Measurements from ENCODE around the gene SSNA1.

The SSNA1 gene

DNA sequence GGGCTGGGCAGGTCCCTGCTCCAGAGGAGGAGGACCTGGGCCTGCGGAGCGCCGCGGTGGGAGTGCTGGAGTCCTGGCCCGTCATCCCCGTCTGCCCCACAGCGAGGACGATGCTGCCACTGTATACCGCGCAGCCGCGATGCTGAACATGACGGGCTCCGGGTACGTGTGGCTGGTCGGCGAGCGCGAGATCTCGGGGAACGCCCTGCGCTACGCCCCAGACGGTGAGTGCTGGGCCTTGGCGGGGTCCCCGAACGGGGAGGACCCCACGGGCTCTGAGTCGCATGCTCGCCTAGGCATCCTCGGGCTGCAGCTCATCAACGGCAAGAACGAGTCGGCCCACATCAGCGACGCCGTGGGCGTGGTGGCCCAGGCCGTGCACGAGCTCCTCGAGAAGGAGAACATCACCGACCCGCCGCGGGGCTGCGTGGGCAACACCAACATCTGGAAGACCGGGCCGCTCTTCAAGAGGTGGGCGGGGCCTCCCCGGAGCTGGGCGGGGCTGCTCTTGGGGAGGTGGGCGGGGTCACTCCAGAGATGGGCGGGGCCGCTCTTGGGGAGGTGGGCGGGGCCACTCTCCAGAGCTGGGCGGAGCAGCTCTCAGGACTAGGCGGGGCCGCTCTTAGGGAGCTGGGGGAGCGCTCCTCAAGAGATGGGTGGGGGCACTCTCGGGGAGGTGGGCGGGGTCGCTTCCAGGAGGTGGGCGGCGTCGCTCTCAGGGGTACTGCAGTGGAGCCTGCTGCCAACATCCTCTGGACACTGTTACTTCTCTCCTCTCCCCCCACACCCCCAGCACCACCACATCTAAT lies 31.7 kb upstream of the SSNA1 start:
- no peak for DNase-seq

DNA sequence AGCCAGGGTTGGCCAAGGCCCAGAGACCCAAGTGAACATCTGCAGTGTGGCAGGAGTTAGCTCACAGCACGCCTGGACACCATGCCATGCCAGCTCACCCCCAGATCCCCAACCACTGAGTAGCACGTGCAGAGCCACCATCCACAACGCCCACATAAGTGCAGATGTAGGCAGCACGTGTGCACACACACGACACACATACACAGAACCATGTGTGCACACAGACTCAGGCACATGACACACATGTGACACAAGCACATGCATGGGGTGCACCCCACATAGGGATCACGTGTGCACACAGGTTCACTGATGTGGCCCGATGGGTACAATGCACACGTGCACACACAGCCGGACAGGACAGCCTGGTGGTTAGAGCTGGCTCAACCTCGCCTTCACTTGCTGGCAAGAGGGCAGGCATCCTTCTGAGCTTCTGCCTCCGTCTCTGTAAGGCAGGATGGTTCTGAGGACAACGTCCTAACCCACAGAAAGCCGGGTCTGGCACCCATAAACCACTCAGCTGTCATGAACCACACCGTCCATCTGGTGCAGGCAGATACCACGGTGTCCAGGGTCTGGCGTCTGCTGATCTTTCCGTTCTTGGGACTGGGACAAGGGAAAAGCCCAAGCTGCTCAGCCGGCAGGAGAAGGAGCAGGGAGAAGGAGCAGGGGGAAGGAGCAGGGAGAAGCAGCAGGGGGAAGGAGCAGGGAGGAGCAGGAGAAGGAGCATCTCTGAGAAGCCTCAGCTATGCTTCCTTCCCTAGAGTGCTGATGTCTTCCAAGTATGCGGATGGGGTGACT lies 30.7 kb upstream of the SSNA1 start:
- DNase-seq: no peak

DNA sequence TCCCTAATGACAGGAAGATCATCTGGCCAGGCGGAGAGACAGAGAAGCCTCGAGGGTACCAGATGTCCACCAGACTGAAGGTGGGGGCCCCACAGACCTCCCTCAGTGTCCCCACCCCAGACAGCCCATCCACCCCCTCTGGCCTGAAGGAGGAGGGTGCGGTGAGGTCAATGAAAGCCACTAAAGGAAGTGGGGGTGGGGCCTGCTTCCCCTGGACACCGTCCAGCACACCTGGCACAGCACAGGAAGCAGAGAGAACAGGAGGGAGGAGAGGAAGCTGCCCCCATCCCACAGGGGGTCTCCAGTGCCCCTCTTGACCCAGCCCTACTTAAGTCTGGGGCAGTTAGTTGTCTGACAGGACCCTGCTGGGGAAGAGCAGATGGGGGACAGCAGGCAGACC lies 29.9 kb upstream of the SSNA1 start:
- DNase-seq: no peak

DNA sequence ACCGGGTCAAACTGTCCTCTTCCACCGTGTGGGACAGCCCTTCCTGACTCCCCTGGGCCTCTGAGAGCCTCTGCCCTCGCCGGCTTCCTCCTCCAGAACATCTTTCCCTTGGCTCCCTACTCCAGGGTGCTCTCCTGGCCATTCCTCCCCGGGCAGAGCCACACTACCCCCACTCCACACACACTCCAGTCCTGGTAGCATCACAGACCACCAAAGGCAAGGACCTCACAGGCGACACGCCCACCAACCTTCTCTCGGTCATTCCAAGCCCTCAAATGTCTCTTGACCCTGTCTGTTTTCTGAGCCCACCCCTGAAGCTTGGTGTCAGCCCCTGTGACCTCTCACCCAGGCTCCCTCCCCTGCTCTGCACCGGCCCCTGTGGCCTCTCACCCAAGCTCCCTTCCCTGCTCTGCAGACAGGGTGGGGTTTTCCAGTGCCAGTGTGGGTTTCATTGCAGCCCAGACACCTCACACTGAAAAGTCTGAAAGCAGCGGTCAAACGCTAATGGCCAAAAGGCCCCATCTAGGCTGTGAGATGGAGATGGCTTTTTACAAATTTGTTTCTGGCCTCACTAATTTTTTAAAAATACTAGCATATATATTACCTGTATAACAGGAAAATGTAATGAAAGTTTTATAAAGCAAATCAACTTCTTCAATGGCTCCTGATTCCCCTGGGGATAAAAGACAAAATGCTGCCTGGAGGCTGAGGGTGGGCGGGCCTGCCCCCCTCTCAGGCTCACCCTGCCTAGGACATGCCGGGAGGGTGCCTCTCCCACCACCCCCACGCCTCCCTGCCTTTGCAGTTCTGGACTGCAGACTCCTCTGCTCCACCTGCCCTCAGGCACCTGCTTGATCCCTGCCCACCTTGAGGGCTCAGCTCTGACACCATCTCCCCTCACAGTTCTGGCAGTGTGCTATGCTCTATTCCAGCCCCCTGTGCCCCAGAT lies 29.1 kb upstream of the SSNA1 start:
- no peak for DNase-seq

DNA sequence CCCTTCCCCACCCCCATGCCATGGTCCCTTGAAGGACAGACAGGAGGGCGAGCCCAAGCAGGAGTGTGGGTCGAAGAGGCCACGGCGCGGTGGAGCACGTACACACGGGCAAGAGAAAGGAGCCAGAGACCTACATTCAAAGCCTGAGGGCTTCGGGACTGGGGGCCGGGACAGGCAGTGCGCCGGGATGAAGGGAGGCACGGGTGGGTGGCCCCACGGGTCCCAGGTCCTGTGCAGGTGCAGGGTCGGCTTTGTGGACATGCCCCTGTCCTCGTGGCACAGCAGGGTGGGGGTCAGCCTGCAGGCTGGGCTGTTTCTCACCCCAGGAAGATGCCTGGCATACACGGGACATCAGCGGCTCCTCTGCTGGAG lies 28.4 kb upstream of the SSNA1 start:
- DNase-seq: no peak

DNA sequence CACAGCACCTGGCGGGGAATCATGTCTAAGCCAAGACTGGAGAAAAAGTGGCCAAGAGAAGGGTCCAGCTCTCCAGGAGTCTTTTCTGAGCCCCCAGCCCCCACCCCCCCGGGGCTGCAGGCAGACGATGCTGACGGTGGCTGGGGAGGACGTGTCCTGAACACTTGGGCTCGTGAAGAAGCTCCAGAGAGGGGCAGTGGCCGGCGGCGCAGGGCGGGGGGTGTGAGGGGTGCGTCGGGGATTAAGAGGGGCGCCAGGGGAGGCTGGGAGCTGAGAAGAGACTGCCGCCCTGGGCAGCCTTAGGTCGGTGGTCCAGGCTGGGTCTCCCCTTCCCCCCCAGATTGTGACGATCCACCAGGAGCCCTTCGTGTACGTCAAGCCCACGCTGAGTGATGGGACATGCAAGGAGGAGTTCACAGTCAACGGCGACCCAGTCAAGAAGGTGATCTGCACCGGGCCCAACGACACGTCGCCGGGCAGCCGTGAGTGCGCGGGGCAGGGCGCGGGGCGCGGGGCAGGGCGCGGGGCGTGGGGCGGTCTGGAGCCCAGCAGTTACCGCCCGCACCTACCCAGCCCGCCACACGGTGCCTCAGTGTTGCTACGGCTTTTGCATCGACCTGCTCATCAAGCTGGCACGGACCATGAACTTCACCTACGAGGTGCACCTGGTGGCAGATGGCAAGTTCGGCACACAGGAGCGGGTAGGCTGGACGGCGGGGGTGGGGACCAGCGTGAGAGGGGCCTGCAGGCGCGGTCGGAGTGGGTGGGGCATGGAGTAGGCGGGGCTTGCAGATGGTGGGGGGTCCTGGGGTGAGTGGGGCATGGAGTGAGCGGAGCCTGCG lies 27.5 kb upstream of the SSNA1 start:
- DNase-seq: no peak

DNA sequence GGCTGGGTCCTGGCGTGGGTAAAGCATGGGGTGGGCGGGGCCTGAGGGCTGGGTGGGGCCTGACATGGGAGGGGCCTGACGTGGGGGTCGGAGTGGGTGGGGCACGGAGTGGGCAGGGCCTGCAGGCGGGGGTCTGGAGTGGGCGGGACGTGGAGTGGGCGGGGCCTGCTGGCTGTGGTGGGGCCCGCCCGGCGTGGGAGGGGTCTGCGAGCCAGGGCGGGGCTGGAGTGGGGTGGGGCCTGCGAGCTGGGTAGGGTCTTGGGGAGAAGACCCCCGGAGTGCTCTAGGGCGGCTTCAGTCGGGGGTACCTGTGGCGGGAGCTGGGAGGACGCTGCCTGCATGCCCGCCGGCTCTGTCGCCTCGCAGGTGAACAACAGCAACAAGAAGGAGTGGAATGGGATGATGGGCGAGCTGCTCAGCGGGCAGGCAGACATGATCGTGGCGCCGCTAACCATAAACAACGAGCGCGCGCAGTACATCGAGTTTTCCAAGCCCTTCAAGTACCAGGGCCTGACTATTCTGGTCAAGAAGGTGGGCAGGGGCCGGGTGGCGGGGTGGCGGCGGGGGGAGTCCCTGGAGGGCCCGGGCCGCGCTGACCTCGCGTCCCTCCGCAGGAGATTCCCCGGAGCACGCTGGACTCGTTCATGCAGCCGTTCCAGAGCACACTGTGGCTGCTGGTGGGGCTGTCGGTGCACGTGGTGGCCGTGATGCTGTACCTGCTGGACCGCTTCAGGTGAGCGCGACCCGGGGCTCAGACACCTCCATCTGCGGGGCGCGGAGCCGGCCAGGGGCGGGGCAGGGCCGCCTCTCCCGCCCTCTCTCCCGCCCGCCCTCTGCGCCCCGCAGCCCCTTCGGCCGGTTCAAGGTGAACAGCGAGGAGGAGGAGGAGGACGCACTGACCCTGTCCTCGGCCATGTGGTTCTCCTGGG lies 26.7 kb upstream of the SSNA1 start:
- DNase-seq: no peak

DNA sequence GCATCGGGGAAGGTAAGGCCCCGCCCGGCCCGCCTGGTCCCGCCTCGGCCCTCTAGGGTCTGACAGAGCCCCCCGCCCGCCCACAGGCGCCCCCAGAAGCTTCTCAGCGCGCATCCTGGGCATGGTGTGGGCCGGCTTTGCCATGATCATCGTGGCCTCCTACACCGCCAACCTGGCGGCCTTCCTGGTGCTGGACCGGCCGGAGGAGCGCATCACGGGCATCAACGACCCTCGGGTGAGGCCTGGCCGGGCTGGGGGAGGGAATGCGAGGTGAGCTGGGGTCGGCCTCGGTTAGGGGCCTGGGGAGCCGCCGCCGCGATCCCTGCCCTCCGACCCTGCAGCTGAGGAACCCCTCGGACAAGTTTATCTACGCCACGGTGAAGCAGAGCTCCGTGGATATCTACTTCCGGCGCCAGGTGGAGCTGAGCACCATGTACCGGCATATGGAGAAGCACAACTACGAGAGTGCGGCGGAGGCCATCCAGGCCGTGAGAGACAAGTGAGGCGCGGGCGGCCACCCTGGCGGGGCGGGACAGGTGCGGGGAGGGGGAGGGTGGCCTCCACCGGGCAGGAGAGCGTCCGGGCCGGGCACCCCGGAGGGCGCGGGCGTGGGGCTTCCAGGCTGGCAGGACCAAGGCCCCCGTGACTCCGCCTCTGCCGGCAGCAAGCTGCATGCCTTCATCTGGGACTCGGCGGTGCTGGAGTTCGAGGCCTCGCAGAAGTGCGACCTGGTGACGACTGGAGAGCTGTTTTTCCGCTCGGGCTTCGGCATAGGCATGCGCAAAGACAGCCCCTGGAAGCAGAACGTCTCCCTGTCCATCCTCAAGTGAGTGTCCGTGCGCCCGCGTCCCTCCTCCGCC lies 25.7 kb upstream of the SSNA1 start:
- no peak for DNase-seq

DNA sequence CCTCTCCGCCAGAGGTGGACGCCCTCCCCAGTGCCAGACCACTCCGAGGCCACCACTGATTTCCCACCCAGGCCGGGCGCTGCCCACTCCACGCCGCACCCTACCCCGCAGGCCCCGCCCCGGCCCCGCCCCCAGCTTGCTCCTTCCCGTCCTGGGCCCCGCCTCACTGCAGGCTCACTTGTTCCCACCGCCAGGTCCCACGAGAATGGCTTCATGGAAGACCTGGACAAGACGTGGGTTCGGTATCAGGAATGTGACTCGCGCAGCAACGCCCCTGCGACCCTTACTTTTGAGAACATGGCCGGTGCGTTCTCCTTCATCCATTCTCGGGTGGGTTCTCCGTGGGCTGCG lies 25.1 kb upstream of the SSNA1 start:
- no peak for DNase-seq

DNA sequence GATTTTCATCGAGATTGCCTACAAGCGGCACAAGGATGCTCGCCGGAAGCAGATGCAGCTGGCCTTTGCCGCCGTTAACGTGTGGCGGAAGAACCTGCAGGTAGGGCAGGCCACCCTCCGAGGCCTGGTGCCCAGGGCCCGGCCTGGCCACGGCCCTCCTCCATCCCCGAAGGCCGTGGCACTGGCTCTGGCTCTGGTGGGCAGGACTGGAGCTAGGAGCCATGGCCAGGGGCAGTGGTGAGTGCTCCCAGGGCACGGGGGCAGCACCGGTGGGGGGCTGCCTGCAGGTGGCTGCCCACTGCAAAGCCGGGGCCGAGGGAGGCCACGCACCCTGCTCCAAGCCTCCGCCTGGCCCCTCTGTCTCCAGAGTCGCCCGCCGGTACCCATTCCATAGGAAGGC lies 24.7 kb upstream of the SSNA1 start:
- DNase-seq: no peak

DNA sequence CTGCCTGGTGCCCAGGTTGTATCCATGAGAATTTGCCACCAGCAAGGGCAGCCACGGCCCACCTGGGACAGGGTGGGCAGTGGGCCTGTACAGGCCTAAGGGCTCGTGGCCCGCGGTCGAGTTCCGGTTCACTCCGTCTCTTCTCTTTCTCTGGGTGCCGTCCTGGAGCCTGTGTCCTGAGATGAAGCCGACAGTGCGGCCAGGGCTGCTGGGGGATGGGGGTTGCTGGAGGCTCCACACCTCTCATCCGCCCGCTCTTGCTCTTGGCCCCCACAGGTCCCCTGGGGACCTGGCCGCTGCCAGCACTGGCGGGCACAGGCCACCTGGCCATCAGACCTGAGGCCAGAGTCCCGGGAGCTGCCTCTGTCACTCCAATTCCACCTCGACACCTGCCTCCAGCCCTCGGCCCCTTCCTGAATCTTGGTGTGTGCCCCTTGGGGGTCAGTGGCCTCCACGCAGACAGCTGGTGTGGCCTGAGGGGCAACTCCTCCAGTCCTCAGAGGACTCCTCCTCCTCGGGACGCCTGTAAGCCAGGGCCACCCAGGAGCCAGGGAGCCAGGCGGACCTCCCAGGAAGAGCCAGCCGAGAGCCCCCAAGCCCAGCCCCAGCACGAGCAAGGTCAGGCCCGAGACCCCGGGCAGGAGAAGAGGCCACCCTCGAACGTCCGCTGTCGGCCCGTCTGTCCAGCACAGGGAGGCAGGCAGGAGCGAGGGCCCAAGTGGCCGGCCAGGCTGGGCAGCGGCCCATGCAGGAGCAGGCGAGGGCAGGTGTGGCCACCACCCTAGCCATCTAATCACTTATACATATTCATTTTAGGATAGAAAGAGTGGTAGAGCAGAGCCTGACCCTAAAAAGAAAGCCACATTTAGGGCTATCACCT lies 23.9 kb upstream of the SSNA1 start:
- DNase-seq: no peak

DNA sequence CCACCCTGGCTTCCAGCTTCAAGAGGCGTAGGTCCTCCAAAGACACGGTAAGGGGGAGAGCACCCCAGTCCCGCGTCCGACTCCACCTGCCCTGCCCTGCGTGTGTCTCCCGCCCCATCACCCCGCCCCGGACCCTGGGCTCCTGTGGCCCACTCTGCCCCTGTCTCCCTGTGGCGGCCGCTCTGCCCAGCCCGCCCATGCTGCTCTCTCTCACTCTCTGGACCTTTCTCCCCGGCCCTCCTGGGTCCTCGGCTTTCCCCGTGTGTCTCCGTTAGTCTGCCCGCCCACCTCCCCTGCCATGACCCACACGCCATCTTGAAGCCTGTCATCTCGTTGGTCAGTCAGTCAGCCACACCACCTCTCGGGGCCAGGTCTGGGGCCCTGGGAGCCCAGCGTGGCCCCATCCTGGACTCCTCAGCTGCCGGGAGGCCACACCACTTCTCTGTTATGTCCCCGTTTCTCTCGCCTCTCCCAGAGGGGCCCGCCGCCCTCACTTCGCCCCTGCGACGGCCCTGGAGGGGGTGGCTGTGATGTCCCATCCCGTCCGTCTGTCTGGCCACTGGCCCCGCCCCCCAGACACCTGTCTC lies 23.1 kb upstream of the SSNA1 start:
- DNase-seq: no peak

DNA sequence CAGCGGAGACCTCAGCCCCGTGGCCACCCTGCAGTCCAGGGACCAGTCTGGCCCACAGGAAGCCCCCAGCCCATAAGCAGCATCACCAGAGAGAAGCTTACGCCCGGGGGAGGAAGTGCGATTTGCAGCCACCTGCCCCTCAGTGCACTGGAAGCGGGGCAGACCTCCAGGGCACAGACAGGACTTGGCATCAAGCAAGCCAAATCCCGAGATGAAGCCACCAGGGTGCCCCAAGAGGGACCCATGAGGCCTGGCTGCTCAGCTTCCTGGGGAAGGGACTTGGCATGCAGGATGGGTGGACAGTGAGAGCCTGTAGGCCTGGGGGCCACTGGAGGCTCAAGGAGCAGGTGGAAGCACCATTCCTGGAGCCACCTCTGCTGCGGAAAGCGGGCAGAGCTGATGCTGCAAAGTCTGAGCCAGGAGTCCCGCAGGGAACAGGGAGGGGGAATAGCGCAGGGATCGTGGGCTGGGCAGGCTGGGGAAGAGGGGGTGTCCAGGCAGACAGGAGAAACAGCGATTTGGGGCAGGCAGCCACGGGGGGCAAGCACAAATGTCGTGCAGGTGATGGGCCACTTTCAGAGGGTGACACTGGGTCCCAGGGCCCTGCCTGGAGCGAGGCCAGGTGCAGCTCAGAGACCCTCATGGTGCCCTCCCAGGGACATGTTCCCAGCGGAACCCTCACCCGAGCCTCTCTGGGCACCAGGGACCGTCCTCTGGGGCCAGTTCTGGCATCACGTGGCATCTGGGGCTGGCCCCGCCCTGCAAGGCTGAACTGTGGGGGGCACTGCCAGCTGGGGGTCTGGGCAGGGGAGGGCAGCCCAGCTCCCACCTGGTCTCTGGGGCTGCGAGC lies 21.9 kb upstream of the SSNA1 start:
- no peak for DNase-seq

DNA sequence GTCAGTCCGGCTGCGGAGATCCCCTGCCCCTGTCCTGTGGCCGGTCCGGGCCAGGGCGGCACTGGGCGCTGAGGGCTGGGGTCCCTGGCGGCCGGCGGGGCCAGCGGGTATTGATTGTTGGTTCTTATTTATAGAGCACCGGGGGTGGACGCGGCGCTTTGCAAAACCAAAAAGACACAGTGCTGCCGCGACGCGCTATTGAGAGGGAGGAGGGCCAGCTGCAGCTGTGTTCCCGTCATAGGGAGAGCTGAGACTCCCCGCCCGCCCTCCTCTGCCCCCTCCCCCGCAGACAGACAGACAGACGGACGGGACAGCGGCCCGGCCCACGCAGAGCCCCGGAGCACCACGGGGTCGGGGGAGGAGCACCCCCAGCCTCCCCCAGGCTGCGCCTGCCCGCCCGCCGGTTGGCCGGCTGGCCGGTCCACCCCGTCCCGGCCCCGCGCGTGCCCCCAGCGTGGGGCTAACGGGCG lies 21.2 kb upstream of the SSNA1 start:
- DNase-seq: no peak

DNA sequence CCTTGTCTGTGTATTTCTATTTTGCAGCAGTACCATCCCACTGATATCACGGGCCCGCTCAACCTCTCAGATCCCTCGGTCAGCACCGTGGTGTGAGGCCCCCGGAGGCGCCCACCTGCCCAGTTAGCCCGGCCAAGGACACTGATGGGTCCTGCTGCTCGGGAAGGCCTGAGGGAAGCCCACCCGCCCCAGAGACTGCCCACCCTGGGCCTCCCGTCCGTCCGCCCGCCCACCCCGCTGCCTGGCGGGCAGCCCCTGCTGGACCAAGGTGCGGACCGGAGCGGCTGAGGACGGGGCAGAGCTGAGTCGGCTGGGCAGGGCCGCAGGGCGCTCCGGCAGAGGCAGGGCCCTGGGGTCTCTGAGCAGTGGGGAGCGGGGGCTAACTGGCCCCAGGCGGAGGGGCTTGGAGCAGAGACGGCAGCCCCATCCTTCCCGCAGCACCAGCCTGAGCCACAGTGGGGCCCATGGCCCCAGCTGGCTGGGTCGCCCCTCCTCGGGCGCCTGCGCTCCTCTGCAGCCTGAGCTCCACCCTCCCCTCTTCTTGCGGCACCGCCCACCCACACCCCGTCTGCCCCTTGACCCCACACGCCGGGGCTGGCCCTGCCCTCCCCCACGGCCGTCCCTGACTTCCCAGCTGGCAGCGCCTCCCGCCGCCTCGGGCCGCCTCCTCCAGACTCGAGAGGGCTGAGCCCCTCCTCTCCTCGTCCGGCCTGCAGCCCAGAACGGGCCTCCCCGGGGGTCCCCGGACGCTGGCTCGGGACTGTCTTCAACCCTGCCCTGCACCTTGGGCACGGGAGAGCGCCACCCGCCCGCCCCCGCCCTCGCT lies 20.5 kb upstream of the SSNA1 start:
- no peak for DNase-seq

DNA sequence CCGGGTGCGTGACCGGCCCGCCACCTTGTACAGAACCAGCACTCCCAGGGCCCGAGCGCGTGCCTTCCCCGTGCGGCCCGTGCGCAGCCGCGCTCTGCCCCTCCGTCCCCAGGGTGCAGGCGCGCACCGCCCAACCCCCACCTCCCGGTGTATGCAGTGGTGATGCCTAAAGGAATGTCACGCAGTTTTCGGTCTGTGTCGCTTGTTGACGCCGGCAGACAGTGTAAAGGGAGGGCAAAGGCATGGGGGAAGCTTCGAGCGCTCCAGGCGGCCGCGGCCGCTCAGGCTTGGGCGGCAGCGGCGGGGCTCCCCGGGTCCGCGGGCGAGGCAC lies 19.9 kb upstream of the SSNA1 start:
- no peak for DNase-seq
